ENCODE results near the gene WDR46. TPM values are rescaled to one million over a fixed set of nuclear protein-coding genes. Genes with fewer than 3 reads are reported as not detected.

Gene WDR46
- total and polyA plus RNA-seq, 2 of the 13 experiments (the other 11 are each of a cell fraction or from before 2014, with no cell fraction given) = 47.4 to 105 TPM

- TF ChIP-seq HNRNPUL1 (IDR thresholded peaks at IDR 0.05; ENCODE audit: low read depth, low read length) (no peak), KLF13 (CRISPR knock-in tag; IDR thresholded peaks at IDR 0.05) (no peak), ZFP36 (IDR thresholded peaks at IDR 0.05; ENCODE audit: borderline replicate concordance, low read depth, low read length, partially characterized antibody) (no peak), KAT8 (CRISPR knock-in tag; IDR thresholded peaks at IDR 0.05) (peak; percentile 23; the same call in 1 of the 2 replicates), TFE3 (CRISPR knock-in tag; IDR thresholded peaks at IDR 0.05) (no peak), SETDB1 (CRISPR knock-in tag; IDR thresholded peaks at IDR 0.05; ENCODE audit: borderline replicate concordance) (no peak), MTERF4 (CRISPR knock-in tag; IDR thresholded peaks at IDR 0.05) (no peak), PAF1 (CRISPR knock-in tag; IDR thresholded peaks at IDR 0.05) (0 out of 2 replicates have a peak, but pooled peaks have one; percentile 9), SMARCC2 (IDR thresholded peaks at IDR 0.05) (no peak), TMF1 (CRISPR knock-in tag; IDR thresholded peaks at IDR 0.05; ENCODE audit: low read depth) (no peak)
These were observed 15.7 kb downstream of the WDR46 start (continued) for GRCh38 chr6:33273129-33273923.
